ENCODE results near the gene ADGRV1.
"Not testable (repeated sequence)": the region's sequence is repeated elsewhere in the genome, so short reads cannot be mapped to it uniquely, and the experiment has no call there.

The ADGRV1 gene

GRCh38 chr5:90822062-90822461 is 263.5 kb downstream of the ADGRV1 start:
- not testable (repeated sequence) for DNase-seq (ENCODE audit: low read depth in 2 of 2)

DNA sequence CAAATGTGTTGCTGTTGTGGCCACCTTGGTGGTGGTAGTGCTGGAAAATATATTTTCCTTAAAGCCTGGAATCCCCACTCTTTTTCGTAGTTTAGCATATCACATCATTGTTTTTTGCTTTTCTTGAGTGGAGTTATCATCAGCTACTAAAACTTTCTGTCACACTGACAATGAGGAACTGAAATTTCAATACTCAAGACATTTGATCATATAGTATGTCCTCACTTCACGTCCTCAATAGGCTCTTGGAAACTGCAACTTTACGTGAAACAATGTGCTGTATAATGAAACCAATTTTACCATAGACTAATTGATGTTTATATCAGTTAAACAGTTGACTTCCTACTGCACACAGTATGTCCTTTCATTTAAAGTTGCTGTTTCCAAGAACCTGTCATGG is 265.8 kb downstream of the ADGRV1 start:
- no peak for DNase-seq (ENCODE audit: low read depth in 2 of 2)

DNA sequence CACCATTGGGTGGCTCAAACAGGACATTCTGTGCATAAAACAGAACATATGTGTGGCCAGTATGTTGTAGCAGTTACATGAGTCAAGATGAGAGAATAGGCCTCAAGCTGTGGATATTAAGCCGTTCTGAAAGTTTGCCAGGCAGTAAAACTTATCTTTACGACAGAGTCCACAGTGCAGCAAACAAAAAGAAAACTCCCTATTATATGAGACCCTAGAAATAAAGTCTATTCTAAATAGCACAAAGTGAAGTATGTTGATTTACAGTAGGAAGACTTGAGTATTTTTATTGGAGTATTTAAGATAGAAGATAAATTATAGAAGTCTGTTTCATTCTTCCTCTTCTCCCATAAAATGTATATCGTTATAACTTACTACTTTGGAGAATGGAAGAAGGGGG is 271.5 kb downstream of the ADGRV1 start:
- DNase-seq (ENCODE audit: low read depth in 2 of 2) = no peak

GRCh38 chr5:90833753-90834152 is 275.2 kb downstream of the ADGRV1 start:
- no peak for DNase-seq (ENCODE audit: low read depth in 2 of 2)

DNA sequence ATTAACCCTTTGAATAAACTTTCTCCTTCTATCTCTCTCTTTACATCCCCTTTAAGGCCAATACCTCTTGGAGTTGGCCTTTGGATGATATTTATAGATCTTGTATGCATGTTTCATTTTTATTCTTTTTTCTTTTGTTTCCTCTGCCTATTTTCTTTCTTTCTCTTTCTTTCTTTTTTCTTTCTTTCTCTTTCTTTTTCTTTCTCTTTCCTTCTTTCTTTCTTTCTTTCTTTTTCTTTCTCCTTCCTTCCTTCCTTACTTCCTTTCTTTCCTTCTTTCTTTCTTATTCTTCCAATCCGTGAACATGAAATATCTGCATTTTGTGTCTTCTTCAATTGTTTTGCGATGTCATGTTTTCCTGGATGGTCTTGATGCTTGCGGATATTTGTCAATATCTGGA is 276.1 kb downstream of the ADGRV1 start:
- DNase-seq (ENCODE audit: low read depth in 2 of 2) = no peak

DNA sequence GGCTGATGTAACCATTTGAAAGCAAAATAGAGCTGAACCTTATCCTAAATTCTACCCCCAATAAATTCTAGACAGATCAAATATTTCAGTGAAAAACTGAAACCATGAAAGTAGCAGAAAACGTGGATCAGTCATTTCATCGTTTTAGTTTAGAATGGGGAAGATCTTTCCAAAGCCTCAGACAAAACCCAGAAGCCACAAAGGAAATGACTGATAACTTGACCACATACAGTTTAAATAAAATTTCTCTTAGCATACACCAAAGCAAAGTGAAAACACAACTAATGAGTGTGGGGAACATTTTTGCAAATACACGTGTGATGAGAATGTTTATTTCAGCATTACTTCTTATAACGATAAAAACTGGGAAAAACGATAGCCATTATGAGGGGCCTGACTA is 284.8 kb downstream of the ADGRV1 start:
- DNase-seq (ENCODE audit: low read depth in 2 of 2) = no peak

DNA sequence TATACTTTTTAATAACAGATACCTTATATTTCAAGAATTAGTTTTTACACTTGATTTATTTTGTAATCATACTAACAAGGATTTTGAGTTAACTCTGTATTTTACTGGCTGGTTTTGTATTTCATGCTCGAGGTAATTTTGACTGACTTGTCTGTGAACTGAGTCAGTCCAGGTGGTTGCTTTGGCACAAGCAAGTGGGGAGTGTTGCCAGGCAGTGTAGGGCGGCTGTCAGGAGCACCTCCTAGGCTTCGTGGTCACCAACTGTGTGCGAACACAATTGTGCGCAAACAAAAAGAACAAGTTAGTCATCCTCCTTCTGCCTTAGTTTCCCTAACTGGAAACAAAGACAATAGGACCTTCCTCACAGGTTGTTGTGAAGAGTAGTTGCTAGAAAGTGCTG is 286.3 kb downstream of the ADGRV1 start:
- DNase-seq (ENCODE audit: low read depth in 2 of 2) = no peak

DNA sequence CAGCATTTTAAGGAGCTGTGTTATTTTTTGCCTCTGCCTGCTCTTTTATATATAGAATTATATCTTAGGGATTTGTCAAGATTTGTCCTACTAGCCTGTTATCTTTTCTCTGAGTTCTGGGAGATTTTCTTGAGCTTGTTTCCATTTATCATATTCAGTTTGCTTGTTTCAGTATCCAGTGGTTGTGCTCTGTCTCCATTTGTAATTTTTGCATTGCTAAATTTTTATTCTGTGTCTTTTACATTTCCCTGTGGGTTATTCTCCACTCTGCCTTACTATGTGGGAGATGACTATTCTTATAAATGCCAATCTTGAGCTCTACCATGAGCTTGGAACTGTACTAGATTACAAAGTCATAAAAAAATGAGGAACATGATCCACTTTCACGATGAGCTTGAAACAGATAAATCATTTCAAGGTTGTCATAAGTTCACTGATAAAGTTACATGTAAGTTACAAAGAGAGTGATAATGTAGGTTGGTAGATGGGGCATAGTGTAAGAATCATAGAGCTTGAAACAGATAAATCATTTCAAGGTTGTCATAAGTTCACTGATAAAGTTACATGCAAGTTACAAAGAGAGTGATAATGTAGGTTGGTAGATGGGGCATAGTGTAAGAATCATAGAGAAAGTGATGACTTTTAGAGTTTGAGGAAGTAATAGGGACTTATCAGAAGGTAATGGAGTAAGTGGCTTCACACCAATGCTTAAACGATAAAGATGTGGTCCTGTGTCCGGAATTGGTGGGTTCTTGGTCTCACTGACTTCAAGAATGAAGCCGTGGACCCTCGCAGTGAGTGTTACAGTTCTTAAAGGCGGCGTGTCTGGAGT is 287.3 kb downstream of the ADGRV1 start:
- no peak for DNase-seq (ENCODE audit: low read depth in 2 of 2)

- DNase-seq (ENCODE audit: low read depth in 2 of 2) = not testable (repeated sequence)
These were observed 289.0 kb downstream of the ADGRV1 start for GRCh38 chr5:90847606-90848005.

DNA sequence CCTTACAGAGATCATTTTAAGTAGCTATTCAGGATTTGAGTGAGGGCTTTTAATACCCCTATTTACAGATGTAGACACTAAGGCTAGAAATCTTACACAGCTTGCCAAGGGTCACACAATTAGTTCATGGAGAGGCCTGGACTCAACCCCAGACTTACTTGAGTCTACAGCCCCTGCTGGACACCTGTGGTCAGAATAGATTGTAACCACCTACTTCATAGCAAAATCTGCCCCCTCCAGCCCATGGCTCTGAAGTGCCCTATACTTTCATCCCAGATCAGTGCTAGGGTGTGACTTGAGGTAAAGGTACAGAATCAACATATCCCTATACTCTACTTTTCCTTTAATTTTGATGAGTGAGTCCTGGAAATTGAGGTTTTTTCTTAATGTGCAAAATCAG is 291.3 kb downstream of the ADGRV1 start:
- no peak for DNase-seq (ENCODE audit: low read depth in 2 of 2)

- no peak for DNase-seq (ENCODE audit: low read depth in 2 of 2)
These were observed 293.9 kb downstream of the ADGRV1 start for GRCh38 chr5:90852531-90852930.

GRCh38 chr5:90853750-90854149 is 295.2 kb downstream of the ADGRV1 start:
- DNase-seq (ENCODE audit: low read depth in 2 of 2) = no peak

- no peak for DNase-seq (ENCODE audit: low read depth in 2 of 2)
These were observed 295.6 kb downstream of the ADGRV1 start for GRCh38 chr5:90854169-90854568.

DNA sequence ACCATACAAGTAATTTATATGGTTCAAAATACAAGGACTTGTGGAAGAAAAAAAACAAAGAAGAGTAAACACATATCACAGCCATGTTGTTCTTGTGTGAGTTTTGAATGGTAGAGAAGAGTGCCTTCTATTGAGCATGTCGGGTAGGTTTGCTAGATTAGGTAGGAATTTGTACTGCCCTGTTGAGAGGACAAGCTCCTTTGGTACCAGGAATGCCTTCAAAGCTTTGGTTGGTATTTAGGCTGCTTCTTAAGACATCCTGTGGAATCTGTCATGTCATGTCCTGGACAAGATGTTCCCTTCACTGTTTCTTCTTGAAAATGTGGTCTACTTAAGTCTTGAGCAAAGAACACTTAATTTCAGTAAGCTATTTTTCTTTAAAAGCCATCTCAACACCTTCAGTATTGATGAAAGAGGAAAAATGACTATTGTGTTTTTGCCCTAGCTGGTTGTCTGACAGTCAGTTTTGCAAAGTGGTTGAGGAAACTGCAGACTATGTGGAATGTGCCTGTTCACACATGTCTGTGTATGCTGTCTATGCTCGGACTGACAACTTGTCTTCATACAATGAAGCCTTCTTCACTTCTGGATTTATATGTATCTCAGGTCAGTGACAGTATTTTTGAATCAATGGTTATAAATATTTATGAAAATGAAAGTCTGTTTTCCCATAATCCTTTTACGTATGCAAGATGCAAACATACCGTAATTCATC is 296.9 kb downstream of the ADGRV1 start:
- DNase-seq (ENCODE audit: low read depth in 2 of 2) = no peak

GRCh38 chr5:90861843-90862586 is 303.4 kb downstream of the ADGRV1 start:
- DNase-seq (ENCODE audit: low read depth in 2 of 2) = no peak

DNA sequence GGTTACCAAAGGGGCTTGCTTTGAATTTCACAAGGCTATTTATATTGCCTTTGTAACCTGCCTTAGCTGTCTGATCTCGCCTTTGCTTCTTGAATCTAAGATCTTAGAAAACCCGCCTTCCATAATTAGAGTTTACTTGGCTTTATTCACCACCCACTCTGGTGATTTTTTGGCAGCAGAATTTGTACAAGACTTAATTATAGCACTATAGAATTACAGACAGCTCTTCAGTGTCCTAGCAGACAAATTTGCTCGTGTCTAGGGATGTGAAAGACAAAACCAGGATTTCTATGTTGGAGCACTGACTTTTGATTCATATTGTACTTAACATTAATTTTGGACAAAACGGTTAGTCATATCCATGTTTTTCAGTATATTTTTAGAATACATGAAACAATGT is 306.6 kb downstream of the ADGRV1 start:
- DNase-seq (ENCODE audit: low read depth in 2 of 2) = no peak

DNA sequence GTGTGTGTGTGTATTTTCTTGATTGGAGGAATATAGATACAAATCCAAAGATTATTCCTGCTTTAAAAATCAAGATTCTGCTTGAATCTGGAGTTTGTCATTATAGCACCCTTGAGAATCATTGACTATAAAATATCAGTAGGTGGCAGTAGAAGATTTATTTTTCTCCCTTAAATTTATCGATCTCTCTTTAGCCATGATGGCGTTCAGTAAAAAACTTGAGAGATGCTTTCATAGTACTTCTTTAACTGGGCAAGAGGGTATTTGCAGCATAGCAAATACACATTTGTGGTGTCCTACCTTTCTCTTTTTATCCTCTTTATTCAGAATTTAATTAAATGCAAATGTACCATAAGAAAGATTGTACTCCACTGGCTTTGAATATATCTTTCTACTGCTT is 307.7 kb downstream of the ADGRV1 start:
- no peak for DNase-seq (ENCODE audit: low read depth in 2 of 2)

DNA sequence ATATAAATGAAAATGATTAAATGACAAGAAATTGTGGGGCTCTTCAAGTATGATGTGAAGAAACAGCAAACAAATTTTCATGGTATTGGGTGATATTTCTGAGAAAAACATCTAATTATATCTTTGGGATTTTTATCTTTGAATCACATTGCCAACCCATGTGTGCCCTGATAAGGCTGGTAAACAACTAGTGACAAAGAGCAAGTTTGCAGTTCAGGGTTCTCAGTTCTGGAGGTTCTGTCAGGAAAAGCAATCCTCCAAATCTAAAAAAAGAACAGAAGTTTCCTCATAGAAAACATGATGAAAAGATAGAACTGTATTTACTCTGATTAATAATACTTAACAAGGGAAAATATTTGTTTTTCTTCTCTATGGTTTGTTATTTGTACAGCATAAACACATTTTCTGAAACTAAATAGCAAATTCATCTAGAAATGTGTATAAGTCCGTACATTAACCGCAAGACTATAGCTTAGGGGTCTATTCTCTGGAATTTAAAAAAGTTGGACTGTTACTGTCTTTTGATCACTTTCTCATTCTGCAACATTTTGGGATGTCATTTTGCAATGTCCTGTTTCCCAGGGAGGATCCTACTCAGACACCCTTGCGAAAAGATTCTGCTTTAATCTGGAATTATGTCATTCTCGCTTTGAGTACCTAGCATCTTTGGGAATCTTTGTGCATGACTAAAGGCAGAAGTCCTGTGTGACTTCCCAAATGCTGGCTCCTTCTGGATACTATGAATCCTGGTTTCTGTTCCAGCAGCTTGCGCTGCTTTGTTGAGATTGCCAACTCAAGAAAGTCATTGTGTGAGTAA is 308.5 kb downstream of the ADGRV1 start:
- DNase-seq (ENCODE audit: low read depth in 2 of 2) = no peak

GRCh38 chr5:90868799-90869198 is 310.2 kb downstream of the ADGRV1 start:
- DNase-seq (ENCODE audit: low read depth in 2 of 2) = no peak

- no peak for DNase-seq (ENCODE audit: low read depth in 2 of 2)
These were observed 312.9 kb downstream of the ADGRV1 start for GRCh38 chr5:90871391-90871991.

- no peak for DNase-seq (ENCODE audit: low read depth in 2 of 2)
These were observed 314.5 kb downstream of the ADGRV1 start for GRCh38 chr5:90873033-90873517.
